COR-L47 (cell line): Measurements from ENCODE around the gene NDRG4.

Experiments
- DNase-seq: peaks from one replicate; lab custom pipeline; 2025; lab: John Stamatoyannopoulos, UW

The NDRG4 gene

DNA sequence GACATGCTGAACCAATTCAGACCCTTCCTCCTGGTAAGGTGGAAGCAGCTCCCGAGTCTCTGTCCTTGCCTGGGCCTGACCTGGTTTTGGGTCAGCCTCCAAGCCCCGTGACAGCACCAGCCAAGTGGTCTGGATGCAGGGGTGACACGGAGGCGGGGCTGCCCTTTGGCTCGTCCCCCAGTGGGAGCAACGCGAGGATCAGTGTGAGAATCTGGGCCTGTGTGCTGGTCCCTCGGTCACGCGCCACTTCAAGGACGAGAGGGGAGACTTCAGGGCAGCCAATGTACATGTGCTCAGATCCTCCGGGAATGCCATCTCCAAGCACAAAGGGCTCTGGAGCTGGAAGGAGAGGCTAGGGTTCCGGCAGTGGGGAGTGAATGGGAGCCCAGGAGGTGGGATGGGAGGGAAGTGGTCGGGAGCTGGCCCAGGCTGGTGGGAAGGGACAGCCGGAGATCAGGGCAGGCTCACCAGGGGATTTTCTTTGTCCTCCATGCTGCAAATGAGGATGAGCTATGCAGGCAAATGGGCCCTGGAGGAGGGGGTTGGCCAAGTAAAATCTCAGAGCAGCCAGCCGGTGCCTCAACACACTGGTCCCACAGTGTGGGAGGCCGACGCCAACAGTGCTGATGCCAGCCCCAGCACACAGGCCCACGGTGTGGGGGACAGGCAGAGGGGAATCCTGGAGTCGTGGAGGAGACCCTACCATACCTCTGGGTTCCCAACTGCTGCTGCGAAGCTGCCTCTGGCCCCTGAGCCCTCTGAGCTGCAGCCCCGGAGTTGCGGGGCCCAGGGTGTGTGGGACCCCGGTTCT is 4.2 kb upstream of the NDRG4 start:
- no peak for DNase-seq

DNA sequence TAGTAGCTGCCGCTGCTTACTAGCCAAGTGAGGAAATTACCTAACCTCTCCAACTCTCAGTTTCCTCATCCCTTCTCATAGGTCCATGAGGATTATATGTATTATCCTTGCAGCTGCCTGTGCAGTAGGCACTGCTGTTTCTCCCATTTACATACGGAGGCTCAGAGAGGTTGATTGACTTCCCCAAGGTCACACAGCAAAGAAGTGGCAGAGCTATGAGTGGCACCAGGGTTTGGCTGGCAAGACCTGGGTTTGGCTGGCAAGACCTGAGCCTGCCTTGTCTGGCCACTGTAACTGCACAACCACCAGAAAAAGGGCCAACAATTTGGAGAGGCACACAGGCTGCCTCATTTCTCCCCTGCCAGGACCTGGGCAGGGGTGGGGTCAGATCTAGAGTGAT is 2.5 kb upstream of the NDRG4 start:
- no peak for DNase-seq

DNA sequence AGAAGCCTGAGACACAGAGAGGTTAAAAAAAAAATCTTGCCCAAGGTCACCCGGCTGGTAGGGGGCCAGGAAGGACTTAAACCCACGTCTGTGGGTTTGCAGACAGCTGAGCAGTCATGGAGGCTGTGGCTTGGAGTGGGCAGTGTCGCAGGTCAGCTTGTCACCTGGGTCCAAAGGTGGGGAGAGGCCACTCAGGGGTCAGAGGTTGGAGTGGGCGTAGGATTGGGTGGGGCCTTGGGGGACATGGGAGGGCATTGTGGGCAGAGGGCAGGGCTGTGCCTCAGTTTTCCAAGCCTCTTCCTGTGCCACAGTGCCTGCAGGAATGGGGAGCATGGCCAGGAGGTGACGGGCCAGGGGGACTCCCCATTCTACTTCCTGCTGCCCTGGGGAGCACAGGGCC is 2.0 kb upstream of the NDRG4 start:
- DNase-seq, result no peak

DNA sequence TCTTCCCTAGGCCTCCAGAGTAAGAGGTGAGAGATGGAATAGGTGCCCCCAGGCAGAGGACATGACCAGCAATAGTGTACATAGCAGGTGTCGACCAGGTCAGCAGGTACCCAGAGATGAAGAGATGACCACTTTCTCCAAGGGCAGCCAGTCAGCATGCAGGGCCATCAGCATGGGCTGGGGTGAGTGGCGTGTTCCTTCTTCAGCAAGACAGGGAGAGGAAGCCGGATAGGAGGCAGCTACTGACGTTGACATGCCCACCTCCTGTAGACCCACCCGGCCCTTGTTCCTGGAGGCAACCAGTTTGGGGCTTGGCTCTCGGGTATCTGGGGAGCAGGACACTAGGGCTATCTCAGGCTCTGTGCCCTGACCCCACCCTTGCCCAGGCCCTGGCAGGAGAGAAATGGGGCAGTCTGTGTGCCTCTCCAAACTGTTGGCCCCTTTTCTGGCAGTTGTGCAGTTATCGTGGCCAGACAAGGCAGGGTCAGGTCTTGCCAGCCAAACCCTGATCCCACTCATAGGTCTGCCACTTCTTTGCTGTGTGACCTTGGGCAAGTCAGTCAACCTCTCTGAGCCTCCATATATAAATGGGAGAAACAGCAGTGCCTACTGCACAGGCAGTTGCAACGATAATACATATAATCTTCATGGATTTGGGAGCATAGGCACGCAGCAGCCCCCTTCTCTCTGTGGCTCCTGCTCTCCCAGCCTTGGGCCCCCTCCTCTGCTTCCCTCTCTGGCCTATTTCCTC is 1.4 kb upstream of the NDRG4 start:
- DNase-seq, result no peak

DNA sequence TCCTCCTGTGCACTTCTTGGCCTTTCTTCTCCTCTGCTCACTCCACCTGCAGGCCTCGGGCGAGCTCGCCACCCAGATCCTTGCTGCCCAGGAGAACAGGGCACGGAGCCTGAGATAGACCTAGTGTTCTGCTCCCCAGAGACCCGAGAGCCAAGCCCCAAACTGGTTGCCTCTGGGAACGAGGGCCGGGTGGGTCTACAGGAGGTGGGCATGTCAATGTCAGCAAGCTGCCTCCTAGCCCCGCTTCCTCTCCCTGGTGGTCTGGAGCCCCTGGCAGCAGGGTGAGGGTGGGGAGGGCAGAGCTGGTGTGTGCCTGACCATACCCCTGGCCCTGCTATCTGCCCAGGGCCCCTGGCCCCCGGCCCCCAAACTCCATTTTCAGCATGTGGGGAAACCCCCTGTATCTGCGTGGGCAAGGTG is 841 bp upstream of the NDRG4 start:
- DNase-seq, result no peak

DNA sequence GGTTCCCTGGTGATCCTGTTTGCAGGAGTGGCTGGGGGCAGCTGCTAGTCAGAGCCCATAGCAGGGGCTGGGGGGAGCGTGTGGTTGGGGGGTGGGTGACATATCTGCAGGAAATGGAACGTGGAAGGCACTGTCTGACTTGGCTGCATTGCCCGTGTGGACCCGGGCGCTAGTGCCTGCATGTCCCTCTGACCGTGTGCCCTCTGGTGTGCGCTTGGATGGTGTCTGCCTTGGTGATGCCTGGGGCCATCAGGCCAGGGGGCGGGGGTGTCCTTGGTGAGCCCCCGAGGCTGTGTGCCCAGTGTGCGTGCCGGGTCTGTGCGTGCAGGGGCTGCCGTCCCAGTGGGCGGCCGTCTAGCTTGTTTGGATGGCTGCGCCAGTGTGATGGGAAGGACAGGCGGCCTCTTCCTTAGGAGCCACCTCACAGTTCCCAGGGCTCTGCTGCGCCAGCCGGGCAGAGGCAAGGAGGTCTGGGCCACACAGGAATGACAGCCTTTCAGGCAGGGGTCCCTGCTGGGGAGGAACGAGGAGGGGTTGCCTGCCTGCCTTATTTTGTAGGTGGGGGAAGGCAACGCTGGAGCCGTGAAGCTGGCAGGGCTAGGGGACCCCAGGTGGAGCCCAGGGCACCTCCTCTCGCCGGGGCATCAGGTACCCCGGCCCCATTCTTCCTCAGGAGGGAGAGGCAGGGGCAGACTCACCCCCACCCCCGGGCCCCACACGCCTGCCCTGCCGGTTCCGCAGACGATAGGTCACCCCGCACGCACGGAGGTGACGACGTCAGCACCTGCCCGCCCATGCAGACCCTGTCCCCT is 693 bp downstream of the NDRG4 start:
- peak; percentile 47 for DNase-seq

DNA sequence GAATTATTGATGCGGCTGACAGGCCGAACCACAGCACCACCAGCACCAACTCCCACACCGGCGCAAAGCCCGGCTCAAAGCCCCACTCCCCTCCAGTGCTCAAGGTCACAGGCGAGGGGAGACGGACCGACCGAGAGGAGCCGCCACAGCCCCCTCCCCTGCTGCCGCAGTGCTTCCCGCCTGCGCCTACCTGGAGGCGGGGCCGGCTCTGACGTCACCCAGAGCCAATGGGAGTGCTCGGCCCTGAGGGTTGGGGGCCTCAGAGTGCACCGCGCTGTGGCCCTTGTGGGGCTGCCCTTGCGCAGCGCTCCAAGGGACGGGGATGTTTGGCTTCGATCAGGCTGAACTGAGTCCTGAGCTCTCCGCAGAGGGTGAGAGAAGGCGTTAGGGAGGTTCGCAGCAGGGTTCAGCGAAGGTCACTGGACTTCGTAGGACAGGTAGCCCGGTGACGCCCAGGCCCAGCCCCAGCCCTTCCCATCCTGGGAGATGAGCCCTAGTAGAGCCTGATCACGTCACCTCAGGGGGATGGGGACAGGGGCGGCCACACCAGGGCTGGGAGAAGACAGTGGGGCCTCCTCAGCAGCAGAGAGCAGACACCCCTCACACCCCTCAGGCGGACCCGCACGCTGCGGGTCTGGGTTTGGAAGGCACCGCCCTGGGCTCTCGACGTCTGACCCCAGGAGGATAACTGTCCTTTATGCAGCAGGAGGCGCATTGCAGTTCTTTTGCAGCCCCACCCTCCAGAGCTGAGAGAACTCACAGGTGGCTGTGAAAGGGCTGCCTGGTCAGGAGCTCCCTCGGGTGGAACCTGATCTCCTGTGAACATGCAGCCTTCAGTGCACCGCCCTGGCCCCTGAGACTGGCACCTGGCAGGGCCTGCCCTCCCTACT is 1.5 kb downstream of the NDRG4 start:
- peak; percentile 47 for DNase-seq

DNA sequence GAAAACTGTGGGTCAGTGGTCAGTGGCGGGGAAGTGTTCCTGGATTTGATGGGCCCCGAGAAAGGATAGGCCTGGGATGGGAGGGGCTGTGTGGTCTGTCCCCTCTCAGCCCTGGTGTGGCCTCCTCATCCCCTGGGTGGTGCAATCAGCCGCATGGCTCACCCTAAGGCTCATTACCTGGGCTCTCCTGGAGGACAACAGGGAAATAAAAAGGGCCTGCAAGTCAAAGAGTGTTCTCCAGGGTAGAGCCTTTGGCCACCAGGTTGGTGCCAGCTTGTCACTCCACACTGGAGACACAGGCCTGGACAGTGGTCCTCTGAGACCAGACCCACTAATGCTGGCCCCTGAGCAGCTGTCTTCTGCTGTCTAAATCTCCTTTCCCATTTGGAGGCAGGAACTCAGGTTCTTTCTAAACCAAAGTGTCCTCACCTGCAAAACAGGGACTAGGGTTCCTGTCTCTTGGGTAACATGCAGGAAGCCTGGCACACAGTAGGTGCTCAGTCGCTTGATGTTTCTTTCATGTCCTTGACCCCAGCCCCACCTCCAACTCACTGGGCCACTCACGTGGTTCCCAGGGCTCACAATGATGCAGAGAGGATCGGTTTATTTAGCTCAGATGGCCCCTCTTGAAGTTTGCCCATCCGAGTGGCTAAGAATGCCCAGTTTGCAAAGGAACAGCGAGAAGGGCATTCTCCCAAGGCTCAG is 2.4 kb downstream of the NDRG4 start:
- DNase-seq, result no peak

DNA sequence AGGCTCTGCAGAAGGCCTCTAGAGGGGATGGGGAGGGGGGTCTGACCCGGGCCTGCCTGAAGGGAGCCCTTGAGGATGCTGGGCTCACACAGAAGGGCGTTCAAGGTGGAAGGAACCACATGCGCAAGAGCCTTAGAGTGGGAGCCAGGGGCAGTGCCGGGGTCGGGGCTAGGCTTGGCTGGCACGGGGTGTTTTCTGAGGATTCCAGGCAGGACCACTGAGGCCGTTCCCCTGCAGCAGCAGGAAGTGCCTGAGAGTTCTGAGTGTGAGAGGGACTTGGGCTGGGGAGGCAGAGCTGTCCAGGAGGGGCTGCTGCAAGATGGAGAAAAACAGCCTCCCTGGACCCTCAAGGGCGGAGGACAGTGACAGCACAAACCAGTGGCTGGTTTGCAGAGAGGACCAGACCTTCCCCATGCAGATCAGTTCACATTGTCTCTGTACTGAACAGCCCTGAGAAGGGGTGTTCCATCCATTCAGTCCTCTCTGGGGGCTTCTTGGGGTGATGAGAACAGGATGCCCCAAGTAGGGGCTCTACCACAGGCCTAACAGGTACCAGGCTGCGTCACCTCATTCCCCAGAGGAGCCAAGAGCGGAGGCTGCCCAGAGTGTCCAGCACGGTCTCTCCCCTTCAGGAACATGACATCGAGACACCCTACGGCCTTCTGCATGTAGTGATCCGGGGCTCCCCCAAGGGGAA is 3.4 kb downstream of the NDRG4 start:
- no peak for DNase-seq

DNA sequence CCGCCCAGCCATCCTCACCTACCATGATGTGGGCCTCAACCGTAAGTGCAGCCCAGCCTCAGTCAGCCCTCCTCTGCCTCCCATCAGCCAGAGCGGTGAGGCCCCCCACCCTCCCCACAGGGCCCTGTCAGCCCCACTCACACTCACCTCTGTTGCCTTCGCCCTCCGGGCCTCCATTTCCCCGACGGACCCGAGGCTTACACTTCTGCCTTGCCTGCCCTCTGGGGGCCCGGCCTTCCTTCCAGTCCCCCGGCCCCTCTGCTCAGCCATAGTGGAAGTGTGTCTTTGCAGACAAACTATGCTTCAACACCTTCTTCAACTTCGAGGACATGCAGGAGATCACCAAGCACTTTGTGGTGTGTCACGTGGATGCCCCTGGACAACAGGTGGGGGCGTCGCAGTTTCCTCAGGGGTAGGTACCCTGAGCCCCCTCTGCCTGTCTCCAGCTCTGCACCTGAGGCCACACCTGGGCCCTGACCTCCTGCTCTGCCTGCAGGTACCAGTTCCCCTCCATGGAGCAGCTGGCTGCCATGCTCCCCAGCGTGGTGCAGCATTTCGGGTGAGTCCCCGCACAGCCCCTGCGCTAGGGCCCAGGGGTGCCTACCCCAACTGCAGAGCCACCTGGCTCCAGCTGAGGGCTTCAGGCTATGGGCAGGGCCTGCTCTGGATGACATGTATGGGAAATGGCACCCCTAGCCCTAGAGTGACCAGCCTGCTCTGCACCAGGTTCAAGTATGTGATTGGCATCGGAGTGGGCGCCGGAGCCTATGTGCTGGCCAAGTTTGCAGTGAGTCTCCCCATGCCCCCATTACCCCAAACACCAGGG is 4.1 kb downstream of the NDRG4 start:
- DNase-seq, result no peak

DNA sequence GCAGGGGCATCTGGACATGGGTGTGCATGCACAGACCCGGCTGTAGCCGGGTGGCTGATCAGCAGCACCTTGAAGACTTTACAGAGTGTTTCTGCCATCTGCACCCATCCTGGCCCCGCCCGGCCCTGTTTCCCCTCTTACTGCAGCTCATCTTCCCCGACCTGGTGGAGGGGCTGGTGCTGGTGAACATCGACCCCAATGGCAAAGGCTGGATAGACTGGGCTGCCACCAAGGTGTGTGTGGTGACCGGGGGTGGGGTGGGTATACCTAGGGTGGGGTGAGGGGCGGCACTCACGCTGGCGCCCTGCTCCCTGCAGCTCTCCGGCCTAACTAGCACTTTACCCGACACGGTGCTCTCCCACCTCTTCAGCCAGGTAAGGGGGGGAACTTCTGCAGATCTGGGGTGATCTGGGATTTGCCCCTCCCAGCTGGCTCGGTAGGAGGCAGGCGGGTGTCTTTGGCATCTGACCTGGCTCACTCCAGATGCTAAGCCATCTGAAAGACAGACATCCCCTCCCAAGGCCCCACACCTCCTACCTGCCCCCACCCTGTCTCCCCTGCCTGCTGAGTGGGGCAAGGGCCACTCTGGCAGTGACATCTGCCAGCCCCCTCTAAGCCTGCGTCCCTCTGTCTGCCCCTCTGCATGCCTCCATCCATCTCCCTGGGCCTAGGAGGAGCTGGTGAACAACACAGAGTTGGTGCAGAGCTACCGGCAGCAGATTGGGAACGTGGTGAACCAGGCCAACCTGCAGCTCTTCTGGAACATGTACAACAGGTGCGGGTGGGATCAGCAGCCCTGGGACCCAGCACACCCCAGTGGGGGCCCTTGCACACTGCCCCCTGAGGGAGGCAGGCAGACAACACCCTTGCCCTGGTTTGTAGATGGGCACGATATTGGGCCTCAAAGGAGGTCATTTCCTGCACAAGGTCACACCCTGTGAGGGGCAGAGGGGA is 6.6 kb downstream of the NDRG4 start:
- DNase-seq, result no peak

DNA sequence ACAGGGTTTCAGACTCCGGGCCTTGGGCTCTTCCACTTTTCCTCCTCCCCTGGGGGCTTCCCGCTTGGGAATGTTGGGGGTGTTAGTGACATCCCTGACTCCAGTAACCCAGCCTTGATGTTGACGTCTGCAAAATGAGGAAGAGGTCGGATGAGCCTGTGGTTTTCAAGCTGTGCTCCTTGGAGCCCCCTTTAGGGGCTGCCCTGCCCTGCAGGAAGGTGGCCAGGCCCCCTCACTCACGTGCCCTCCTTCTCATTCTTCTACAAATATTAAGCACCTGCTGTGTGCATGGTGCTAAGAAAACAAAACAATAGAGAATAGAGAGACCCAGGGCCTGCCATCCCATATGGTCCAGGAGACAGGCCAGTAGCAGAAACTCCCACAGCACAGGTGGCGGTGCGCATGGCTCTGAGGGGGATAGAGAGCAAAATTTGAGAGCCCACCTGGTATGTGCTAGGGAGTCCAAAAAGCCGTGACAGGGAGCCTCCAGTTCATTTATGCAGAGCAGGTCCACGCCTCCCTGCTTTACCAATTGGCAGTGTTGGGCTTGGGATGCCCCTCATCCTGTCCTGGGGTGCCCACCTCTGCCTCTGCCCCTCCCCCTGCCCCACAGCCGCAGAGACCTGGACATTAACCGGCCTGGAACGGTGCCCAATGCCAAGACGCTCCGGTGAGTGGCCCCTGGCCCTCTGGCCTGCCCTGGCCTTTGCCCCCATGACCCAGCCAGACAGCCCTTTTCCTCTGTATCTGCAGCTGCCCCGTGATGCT is 7.4 kb downstream of the NDRG4 start:
- DNase-seq, result no peak

DNA sequence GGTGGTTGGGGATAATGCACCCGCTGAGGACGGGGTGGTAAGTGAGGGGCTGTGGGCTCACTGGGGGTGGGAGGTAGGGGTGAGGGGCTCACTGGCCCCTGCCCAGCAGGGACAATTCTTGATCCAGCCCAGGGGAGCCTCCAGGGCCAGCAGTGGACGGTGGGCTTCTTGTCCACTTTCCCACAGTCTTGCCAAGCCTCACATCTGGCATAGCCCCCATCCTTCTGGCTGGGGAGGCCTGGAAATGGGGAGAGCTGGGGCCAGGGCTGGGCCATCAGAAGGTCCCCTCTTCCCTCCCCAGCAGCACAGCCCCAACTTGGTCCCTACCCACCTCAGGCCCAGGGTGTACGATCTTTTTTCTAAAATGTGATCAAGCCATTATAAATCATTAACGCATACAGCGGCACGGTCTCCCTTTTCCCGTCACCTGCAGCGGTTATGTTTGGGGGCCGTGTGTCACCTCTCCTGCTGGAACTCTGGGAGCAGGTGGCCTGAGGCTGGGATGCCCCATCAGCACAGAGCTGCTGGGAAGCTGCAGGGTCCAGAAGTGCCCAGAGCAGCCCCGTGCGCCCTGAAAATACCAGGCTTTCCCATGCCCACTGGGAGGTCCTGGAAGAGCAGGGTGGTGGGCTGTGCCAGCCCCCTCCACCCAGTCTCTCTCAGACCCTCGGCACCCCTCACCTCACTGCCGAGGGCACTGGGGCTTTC is 8.2 kb downstream of the NDRG4 start:
- DNase-seq, result no peak

DNA sequence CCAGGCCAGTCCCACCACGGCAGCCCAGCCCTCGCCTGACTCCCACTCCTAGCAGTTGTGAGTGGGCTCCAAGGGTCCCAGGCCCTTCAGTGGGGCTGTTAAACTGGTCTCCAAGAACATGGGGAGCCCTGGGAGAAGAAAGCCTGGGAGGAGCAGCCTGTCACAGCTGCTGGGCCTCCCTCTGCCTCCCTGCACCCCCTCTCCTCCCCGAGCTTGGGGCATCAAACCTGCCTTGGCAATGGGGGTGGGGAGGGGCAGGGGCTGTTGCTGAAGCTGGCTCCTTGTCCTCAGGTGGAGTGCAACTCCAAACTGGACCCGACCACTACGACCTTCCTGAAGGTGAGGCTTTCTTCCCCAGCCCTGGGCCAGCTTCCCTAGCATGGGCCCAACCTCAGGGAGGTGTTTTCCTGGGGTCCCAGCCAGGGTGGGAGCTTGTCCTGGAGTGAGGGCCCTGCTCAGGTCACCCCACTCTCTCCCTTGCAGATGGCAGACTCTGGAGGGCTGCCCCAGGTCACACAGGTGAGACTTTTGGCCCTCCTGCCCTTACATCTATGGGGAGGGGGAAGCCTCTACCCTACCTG is 8.8 kb downstream of the NDRG4 start:
- no peak for DNase-seq

DNA sequence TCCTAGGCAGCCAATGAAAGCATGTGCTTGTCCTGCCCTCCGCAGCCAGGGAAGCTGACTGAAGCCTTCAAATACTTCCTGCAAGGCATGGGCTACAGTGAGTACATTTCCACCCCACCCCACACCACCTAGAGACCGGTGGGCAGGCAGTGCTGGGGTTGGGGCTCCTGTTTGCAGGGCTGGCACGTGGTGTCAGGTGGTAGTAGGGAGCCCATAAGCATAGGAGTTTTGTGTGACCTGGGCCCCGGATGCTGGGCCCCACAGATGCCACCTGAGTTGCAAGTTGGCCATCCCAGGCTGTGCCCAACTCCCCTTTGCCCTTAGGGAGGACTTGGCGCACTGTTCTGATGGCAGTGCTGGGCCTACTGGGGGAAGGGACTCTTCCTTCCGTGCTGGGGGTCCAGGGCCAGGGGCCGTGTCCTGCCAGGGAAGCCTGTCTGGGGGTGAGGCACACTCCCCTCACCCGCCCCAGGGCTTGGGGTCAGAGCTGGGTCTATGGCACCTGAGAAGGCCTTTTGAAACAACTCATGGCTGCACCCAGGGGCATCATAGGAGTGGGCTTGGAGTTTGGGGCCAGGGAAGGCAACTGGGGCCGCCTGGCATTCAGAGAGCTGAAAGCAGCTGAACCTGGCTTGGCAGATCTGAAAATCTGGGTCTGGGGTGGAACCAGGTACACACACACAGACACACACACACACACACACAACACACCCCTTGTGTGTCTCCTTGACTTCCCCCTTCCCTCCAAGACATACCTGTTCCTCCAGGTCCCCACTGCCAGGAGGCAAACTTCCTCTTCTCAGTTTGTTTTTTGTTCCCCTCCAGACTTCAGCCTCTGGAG is 9.5 kb downstream of the NDRG4 start:
- no peak for DNase-seq
